PC-3 (cell line): ENCODE results near the gene ROCK2.

Experiments
- EZH2 ChIP-seq: fragments of 300-600 bp; sonication (generic); IDR thresholded peaks from one replicate; pipeline ENCODE4 v1.6.1; 2017; ENCODE audit warnings: antibody characterized with exemption, mild to moderate bottlenecking, low read length; ENCODE audit not compliant: unreplicated experiment
- EZH2phosphoT487 ChIP-seq: fragments of 300-600 bp; sonication (generic); IDR thresholded peaks from 2 replicates; pipeline ENCODE4 v1.6.1; 2018; ENCODE audit warnings: mild to moderate bottlenecking, antibody characterized with exemption, low read length, borderline replicate concordance
- TF ChIP-seq, protein P1 (sequence below): fragments of 300-600 bp; sonication (generic); conservative IDR thresholded peaks from 2 replicates; pipeline ENCODE4 v1.5.1; 2017; ENCODE audit warnings: antibody characterized with exemption, low read depth, mild to moderate bottlenecking, low read length

DNA sequence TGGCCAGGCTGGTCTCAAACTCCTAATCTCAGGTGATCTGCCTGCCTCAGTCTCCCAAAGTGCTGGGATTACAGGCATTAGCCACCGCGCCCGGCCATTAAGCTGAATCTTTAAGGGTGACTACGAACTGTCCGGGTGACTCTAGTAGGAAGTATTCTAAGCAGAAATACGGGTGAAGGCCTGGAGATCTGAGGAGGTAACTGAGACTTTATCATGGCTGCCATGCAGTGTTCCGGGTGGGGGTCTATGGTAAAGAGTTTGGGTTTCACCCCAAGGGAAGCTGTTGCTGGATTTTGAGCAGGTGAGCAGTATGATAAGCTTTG, 20.1 kb upstream of the ROCK2 start:
- TF ChIP-seq EZH2phosphoT487 = no peak
- TF ChIP-seq EZH2 = no peak
- TF ChIP-seq, protein P1, sequence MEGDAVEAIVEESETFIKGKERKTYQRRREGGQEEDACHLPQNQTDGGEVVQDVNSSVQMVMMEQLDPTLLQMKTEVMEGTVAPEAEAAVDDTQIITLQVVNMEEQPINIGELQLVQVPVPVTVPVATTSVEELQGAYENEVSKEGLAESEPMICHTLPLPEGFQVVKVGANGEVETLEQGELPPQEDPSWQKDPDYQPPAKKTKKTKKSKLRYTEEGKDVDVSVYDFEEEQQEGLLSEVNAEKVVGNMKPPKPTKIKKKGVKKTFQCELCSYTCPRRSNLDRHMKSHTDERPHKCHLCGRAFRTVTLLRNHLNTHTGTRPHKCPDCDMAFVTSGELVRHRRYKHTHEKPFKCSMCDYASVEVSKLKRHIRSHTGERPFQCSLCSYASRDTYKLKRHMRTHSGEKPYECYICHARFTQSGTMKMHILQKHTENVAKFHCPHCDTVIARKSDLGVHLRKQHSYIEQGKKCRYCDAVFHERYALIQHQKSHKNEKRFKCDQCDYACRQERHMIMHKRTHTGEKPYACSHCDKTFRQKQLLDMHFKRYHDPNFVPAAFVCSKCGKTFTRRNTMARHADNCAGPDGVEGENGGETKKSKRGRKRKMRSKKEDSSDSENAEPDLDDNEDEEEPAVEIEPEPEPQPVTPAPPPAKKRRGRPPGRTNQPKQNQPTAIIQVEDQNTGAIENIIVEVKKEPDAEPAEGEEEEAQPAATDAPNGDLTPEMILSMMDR = no peak
